ENCODE data around the gene MRC2.

GRCh38 chr17:62580947-62581346, 46.5 kb upstream of the MRC2 start:
- TF ChIP-seq CTCF (IDR thresholded peaks at IDR 0.05; ENCODE audit: insufficient read depth, low read length, poor library complexity, severe bottlenecking) (no peak), EZH2phosphoT487 (conservative IDR thresholded peaks at IDR 0.05; ENCODE audit: low read length) (no peak)
